LNCaP clone FGC (cell line): ENCODE data around the gene NCL.

Source experiments
- DNase-seq: peaks from one replicate; pipeline ENCODE4 v3.0.0-alpha.2; 2011; ENCODE audit warnings: low read depth
- H3K4me3 ChIP-seq: 2 replicates; pipeline ENCODE4 v1.5.1; 2011; ENCODE audit warnings: mild to moderate bottlenecking, low read depth, low read length, control low read depth
- CTCF ChIP-seq: IDR thresholded peaks from 2 replicates; pipeline ENCODE4 v1.5.1; 2012; ENCODE audit warnings: mild to moderate bottlenecking; ENCODE audit not compliant: control insufficient read depth, insufficient read depth; ENCODE audit errors: extremely low read depth

NCL gene

GRCh38 chr2:231494669-231495068 lies 30.4 kb upstream of the NCL start:
- TF ChIP-seq CTCF: no peak
- H3K4me3 ChIP-seq: no peak overlapping the region
- no peak for DNase-seq

- no peak overlapping the region for H3K4me3 ChIP-seq
- no peak for TF ChIP-seq CTCF
- DNase-seq: no peak
These were observed 26.5 kb upstream of the NCL start for GRCh38 chr2:231490801-231491200.

- no peak for TF ChIP-seq CTCF
- no peak for DNase-seq
- H3K4me3 ChIP-seq: no peak overlapping the region
These were observed 25.7 kb upstream of the NCL start for GRCh38 chr2:231489990-231490389.

GRCh38 chr2:231488331-231488730 lies 24.0 kb upstream of the NCL start:
- TF ChIP-seq CTCF: no peak
- DNase-seq: no peak

GRCh38 chr2:231486851-231487596 lies 22.7 kb upstream of the NCL start:
- H3K4me3 ChIP-seq: no peak overlapping the region
- no peak for DNase-seq
- TF ChIP-seq CTCF: no peak

More at GRCh38 chr2:231488331-231488730, 24.0 kb upstream of the NCL start:
- H3K4me3 ChIP-seq: no peak overlapping the region

- TF ChIP-seq CTCF: no peak
- DNase-seq: no peak
- H3K4me3 ChIP-seq: no peak overlapping the region
These were observed 19.4 kb upstream of the NCL start for GRCh38 chr2:231483398-231484329.
